ENCODE measurements around the gene MMS19.

- TF ChIP-seq CTCF (IDR thresholded peaks at IDR 0.05), result no peak
- no peak for TF ChIP-seq POLR2A (IDR thresholded peaks at IDR 0.05)
Measured at GRCh38 chr10:97512993-97513392, 14.8 kb upstream of the MMS19 start.

Data from adrenal gland (tissue), 5 donors.